NT2/D1 (cell line): ENCODE measurements around the gene STX8.

ENCODE experiments used
- SUZ12 ChIP-seq: IDR thresholded peaks from 2 replicates; pipeline ENCODE4 v1.6.1; 2011; ENCODE audit not compliant: insufficient read length, insufficient read depth; ENCODE audit errors: extremely low read depth
- YY1 ChIP-seq: IDR thresholded peaks from 2 replicates; pipeline ENCODE4 v1.6.1; 2011; ENCODE audit not compliant: insufficient read length, insufficient read depth
- ZNF274 ChIP-seq: IDR thresholded peaks from 2 replicates; pipeline ENCODE4 v1.6.1; 2011; ENCODE audit warnings: mild to moderate bottlenecking, low read depth, low read length

DNA sequence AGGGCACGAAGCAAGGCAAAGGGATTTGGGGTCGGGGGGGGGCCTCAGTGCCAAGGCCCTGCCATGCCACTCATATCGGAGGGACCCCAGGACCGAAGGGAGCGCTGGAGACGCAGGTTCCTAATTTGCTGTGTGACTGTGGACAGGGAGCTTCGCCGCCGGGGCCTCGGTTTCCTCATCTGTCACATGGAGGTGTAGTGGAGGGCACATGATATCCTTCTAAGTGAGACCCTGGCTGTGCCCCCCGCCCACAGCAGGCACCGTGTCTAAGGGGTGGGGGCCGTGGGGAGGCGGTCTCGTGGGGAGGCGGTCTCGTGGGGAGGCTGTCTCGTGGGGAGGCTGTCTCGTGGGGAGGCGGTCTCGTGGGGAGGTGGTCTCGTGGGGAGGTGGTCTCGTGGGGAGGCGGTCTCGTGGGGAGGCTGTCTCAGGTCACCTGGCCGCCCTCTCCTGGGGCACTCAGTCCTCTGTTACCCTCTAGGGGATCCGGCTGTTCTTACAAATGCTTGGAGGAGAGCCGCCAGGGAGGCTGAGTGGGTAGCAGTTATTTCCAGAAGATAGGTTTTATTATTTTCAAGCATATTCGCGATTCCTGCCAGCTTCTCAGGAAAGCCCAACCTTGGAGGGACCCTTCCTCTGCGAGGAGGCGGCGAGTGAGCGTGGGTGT is 349.4 kb downstream of the STX8 start:
- TF ChIP-seq ZNF274 = no peak
- TF ChIP-seq YY1 = no peak
- TF ChIP-seq SUZ12 = no peak
